H1 (cell line): Measurements from ENCODE around the gene COASY. TPM values are rescaled to one million over a fixed set of nuclear protein-coding genes. Genes with fewer than 3 reads are reported as not detected.

Experiments
- CTCF ChIA-PET: fragments of 300-600 bp; sonication (Branson Sonifier 250); formaldehyde crosslinking; loops from one replicate; lab custom pipeline; 2021; ENCODE audit not compliant: partially characterized antibody; lab: Charles Lee
- POLR2A ChIA-PET: fragments of 300-600 bp; sonication (Branson Sonifier 250); formaldehyde crosslinking; loops from one replicate; lab custom pipeline; 2021; ENCODE audit warnings: inconsistent platforms; ENCODE audit not compliant: partially characterized antibody; lab: Charles Lee
- DNase-seq, 2 experiments: peaks; one replicate each; pipeline versions ENCODE4 v3.0.0 to v3.0.0-alpha.2; 2010 to 2022; ENCODE audit warnings: low spot score in 2 of 2, low read depth in 1 of 2, mixed read lengths in 1 of 2
- FAIRE-seq: peaks from 2 replicates; lab custom pipeline; 2011; peaks lifted over from hg19 to GRCh38; lab: Jason Lieb, UNC
- H2AFZ ChIP-seq: 2 replicates; pipeline ENCODE4 v1.8.1; 2012; ENCODE audit warnings: low read length, inconsistent platforms
- H2AK5ac ChIP-seq: 2 replicates; pipeline ENCODE4 v1.6.1; 2013; ENCODE audit warnings: low read depth, low read length
- H2BK120ac ChIP-seq: replicated peaks from 2 replicates; pipeline ENCODE3; 2013; ENCODE audit warnings: low read depth, low read length, inconsistent platforms
- H2BK12ac ChIP-seq: 2 replicates; pipeline ENCODE4 v1.6.1; 2013; ENCODE audit warnings: low read depth, low read length
- H2BK15ac ChIP-seq: 2 replicates; pipeline ENCODE4 v1.6.1; 2013; ENCODE audit warnings: low read length
- H2BK20ac ChIP-seq: 2 replicates; pipeline ENCODE4 v1.6.1; 2013; ENCODE audit warnings: low read length
- H2BK5ac ChIP-seq: 2 replicates; pipeline ENCODE4 v1.6.1; 2013; ENCODE audit warnings: low read depth, low read length
- H3K14ac ChIP-seq: 2 replicates; pipeline ENCODE4 v1.6.1; 2013; ENCODE audit warnings: inconsistent platforms; ENCODE audit not compliant: insufficient read length
- H3K18ac ChIP-seq: 2 replicates; pipeline ENCODE4 v1.6.1; 2013; ENCODE audit warnings: low read length; ENCODE audit errors: extremely low read depth
- H3K23ac ChIP-seq: 2 replicates; pipeline ENCODE4 v1.6.1; 2013; ENCODE audit warnings: inconsistent platforms; ENCODE audit not compliant: insufficient read length
- H3K23me2 ChIP-seq: 2 replicates; pipeline ENCODE4 v1.6.1; 2013; ENCODE audit warnings: low read depth, low read length
- H3K27ac ChIP-seq: 2 replicates; pipeline ENCODE4 v1.6.1; 2011; ENCODE audit warnings: low read depth, low read length, inconsistent platforms
- H3K27me3 ChIP-seq, 4 experiments: replicated peaks in 1 of 4; 1 replicate in 1 of 4; 2 replicates in 3 of 4; pipeline versions ENCODE4 v1.6.1 to v1.8.1; 2011 to 2013; ENCODE audit warnings: low read length in 3 of 4, mild to moderate bottlenecking in 3 of 4, inconsistent platforms in 2 of 4, mixed read lengths in 2 of 4, moderate library complexity in 1 of 4; ENCODE audit not compliant: control insufficient read depth in 3 of 4, insufficient read depth in 3 of 4; ENCODE audit errors: extremely low read depth in 1 of 4
- H3K36me3 ChIP-seq, 4 experiments: 2 replicates each; pipeline versions ENCODE4 v1.6.1 to v1.8.1; 2011 to 2013; ENCODE audit warnings: mild to moderate bottlenecking in 4 of 4, low read length in 3 of 4, moderate library complexity in 2 of 4, control low read depth in 1 of 4, inconsistent platforms in 1 of 4; ENCODE audit not compliant: insufficient read depth in 4 of 4, control insufficient read depth in 2 of 4
- H3K4ac ChIP-seq: replicated peaks from 2 replicates; pipeline ENCODE3; 2013; ENCODE audit warnings: low read length, low read depth, mixed read lengths, inconsistent platforms; ENCODE audit not compliant: insufficient read length
- H3K4me1 ChIP-seq, 4 experiments: replicated peaks in 1 of 4; 1 replicate in 1 of 4; 2 replicates in 3 of 4; pipeline versions ENCODE4 v1.6.1 to v1.8.1; 2011 to 2013; ENCODE audit warnings: low read length in 3 of 4, inconsistent platforms in 2 of 4, mixed read lengths in 1 of 4; ENCODE audit not compliant: insufficient read depth in 4 of 4, control insufficient read depth in 3 of 4
- H3K4me2 ChIP-seq, 2 experiments: 2 replicates each; pipeline versions ENCODE4 v1.6.1 to v1.8.1; 2011 to 2013; ENCODE audit warnings: low read depth in 2 of 2, low read length in 2 of 2, control low read depth in 1 of 2, inconsistent platforms in 1 of 2, mild to moderate bottlenecking in 1 of 2; ENCODE audit not compliant: insufficient read depth in 1 of 2
- H3K4me3 ChIP-seq, 4 experiments: fragments of 200-600, 300-600 bp in 1 of 4; sonication (generic), shearing (Covaris generic), sonication (Bioruptor Twin) in 1 of 4; 2 replicates each; pipeline versions ENCODE4 v1.5.1 to v1.8.1; 2011 to 2016; ENCODE audit warnings: low read length in 4 of 4, low read depth in 3 of 4, control low read depth in 2 of 4, inconsistent platforms in 2 of 4, mild to moderate bottlenecking in 2 of 4, mixed read lengths in 1 of 4, moderate library complexity in 1 of 4; ENCODE audit not compliant: insufficient read depth in 2 of 4; ENCODE audit errors: extremely low read depth in 1 of 4
- H3K56ac ChIP-seq: replicated peaks from 2 replicates; pipeline ENCODE3; 2013; ENCODE audit warnings: low read depth, mild to moderate bottlenecking, mixed read lengths, low read length, inconsistent platforms; ENCODE audit not compliant: insufficient read length
- H3K79me1 ChIP-seq: 2 replicates; pipeline ENCODE4 v1.6.1; 2013; ENCODE audit warnings: low read depth, low read length, control low read depth
- H3K79me2 ChIP-seq, 2 experiments: 2 replicates each; pipeline versions ENCODE4 v1.6.1 to v1.8.1; 2012 to 2013; ENCODE audit warnings: low read length in 2 of 2, mild to moderate bottlenecking in 2 of 2, inconsistent platforms in 1 of 2; ENCODE audit not compliant: insufficient read depth in 2 of 2, control insufficient read depth in 1 of 2
- H3K9ac ChIP-seq, 4 experiments: replicated peaks in 1 of 4; 1 replicate in 1 of 4; 2 replicates in 3 of 4; pipeline versions ENCODE4 v1.6.1 to v1.8.1; 2011 to 2013; ENCODE audit warnings: low read depth in 3 of 4, low read length in 3 of 4, control low read depth in 2 of 4, mild to moderate bottlenecking in 2 of 4, moderate library complexity in 2 of 4, inconsistent platforms in 1 of 4; ENCODE audit errors: extremely low read depth in 1 of 4
- H3K9me3 ChIP-seq, 2 experiments: 2 replicates each; pipeline versions ENCODE4 v1.6.1 to v1.8.1; 2012 to 2013; ENCODE audit warnings: mild to moderate bottlenecking in 2 of 2, moderate library complexity in 2 of 2, control low read depth in 1 of 2, inconsistent platforms in 1 of 2, low read depth in 1 of 2, low read length in 1 of 2, mixed read lengths in 1 of 2; ENCODE audit not compliant: insufficient read depth in 2 of 2
- H4K20me1 ChIP-seq, 2 experiments: replicated peaks in 1 of 2; 2 replicates each; pipeline versions ENCODE3 to v1.8.1; 2011 to 2013; ENCODE audit warnings: inconsistent platforms in 2 of 2, low read length in 2 of 2, mild to moderate bottlenecking in 1 of 2; ENCODE audit not compliant: insufficient read depth in 2 of 2, control insufficient read depth in 1 of 2
- H4K5ac ChIP-seq: 2 replicates; pipeline ENCODE4 v1.6.1; 2013; ENCODE audit warnings: low read length, low read depth, mixed read lengths, inconsistent platforms; ENCODE audit not compliant: insufficient read length
- H4K8ac ChIP-seq: 2 replicates; pipeline ENCODE4 v1.8.0; 2013; ENCODE audit warnings: mild to moderate bottlenecking, moderate library complexity, low read length, inconsistent platforms; ENCODE audit not compliant: insufficient read depth; ENCODE audit errors: extremely low read depth
- H4K91ac ChIP-seq: replicated peaks from 2 replicates; pipeline ENCODE3; 2013; ENCODE audit warnings: low read length, mixed read lengths, inconsistent platforms; ENCODE audit not compliant: insufficient read length
- BRCA1 ChIP-seq: IDR thresholded peaks from 2 replicates; pipeline ENCODE4 v1.6.1; 2012; ENCODE audit warnings: low read depth, low read length, improper control_type of control experiment
- CHD1 ChIP-seq: IDR thresholded peaks from 2 replicates; pipeline ENCODE4 v1.6.1; 2012; ENCODE audit warnings: low read depth, low read length, improper control_type of control experiment
- HDAC2 ChIP-seq, 2 experiments: fragments of 300-600 bp in 1 of 2; sonication (generic) in 1 of 2; IDR thresholded peaks; 2 replicates each; pipeline ENCODE4 v1.6.1; 2011 to 2012; ENCODE audit warnings: low read depth in 2 of 2, low read length in 2 of 2, mild to moderate bottlenecking in 2 of 2, moderate library complexity in 2 of 2, borderline replicate concordance in 1 of 2, inconsistent platforms in 1 of 2
- JUN ChIP-seq: IDR thresholded peaks from 2 replicates; pipeline ENCODE4 v1.6.1; 2011; ENCODE audit warnings: low read depth, mild to moderate bottlenecking, improper control_type of control experiment, low read length
- RNF2 ChIP-seq: fragments of 200-900, 300-1000 bp; sonication (generic); IDR thresholded peaks from 2 replicates; pipeline ENCODE4 v1.7.1; 2016; ENCODE audit warnings: borderline replicate concordance, low read depth, mild to moderate bottlenecking, antibody characterized with exemption, low read length; ENCODE audit not compliant: poor library complexity, severe bottlenecking; ENCODE audit errors: missing control alignments
- SAP30 ChIP-seq: fragments of 300-600 bp; sonication (generic); IDR thresholded peaks from 2 replicates; pipeline ENCODE4 v1.7.1; 2012; ENCODE audit warnings: low read length, moderate library complexity, mild to moderate bottlenecking, inconsistent platforms; ENCODE audit not compliant: insufficient read depth, insufficient replicate concordance
- SIN3A ChIP-seq, 2 experiments: IDR thresholded peaks in 1 of 2; conservative IDR thresholded peaks in 1 of 2; 2 replicates each; pipeline ENCODE4 v1.6.1; 2011 to 2012; ENCODE audit warnings: low read length in 2 of 2, improper control_type of control experiment in 1 of 2, low read depth in 1 of 2, mild to moderate bottlenecking in 1 of 2
- TBP ChIP-seq: IDR thresholded peaks from 2 replicates; pipeline ENCODE4 v1.6.1; 2011; ENCODE audit warnings: low read depth, low read length, improper control_type of control experiment
- TCF12 ChIP-seq: IDR thresholded peaks from 2 replicates; pipeline ENCODE4 v1.6.1; 2011; ENCODE audit warnings: low read depth, mild to moderate bottlenecking, low read length
- WGBS, 2 experiments: shearing (Covaris generic) in 1 of 2; methylation state at CpG; one replicate each; pipeline versions ENCODE4 v1.1.6 to v1.1.7; 2013 to 2015; ENCODE audit warnings: low lambda C conversion rate in 2 of 2, mixed read lengths in 2 of 2, inconsistent platforms in 1 of 2, low coverage in 1 of 2, missing lambda C conversion rate in 1 of 2; ENCODE audit not compliant: insufficient replicate concordance in 2 of 2, insufficient coverage in 1 of 2, insufficient read length in 1 of 2; ENCODE audit errors: extremely low coverage in 1 of 2, missing lambda C conversion rate in 1 of 2; 5-methylcytosine and 5-hydroxymethylcytosine counted together
- polyA plus RNA-seq, 7 experiments: library from polyadenylated mRNA; depleted of rRNA in 3 of 7; stranded (reverse) in 5 of 7; unstranded in 2 of 7; fragments of >200 nt in 5 of 7; fragments of 200-250 nt in 2 of 7; gene quantifications; 1 replicate in 5 of 7; 2 replicates in 1 of 7; 4 replicates in 1 of 7; pipeline versions ENCODE4 v1.2.1 to v1.2.3, GENCODE V29; 2011 to 2013; ENCODE audit warnings: missing spikeins in 2 of 7, mixed read lengths in 2 of 7
- total RNA-seq: library from RNA; stranded (reverse); fragmentation: NEBNext Ultra II Directional; extraction: Animal tissue kit (Norgen Biotek cat#: 25700); gene quantifications from 2 replicates; pipeline ENCODE4 v1.2.1, GENCODE V29; 2021

The COASY gene
- total and polyA plus RNA-seq, 2 of the 8 experiments (the other 6 are each of a cell fraction or from before 2014, with no cell fraction given) = 64.5 to 100 TPM

GRCh38 chr17:42564815-42565522, 3.0 kb downstream of the COASY start:
- Histone ChIP-seq H3K79me1 (peaks cover 17% of the 10 kb centered on the region), H3K27ac (no peak overlapping the region), H3K36me3 (peaks cover 11 to 28% (median 24%) of the 10 kb centered on the region in 4 experiments), H2BK12ac (no peak overlapping the region), H2BK5ac (no peak overlapping the region), H3K23ac (no peak overlapping the region), H4K20me1 (peaks cover 0 to 1% of the 10 kb centered on the region in 2 experiments), H4K5ac (no peak overlapping the region), H3K56ac (no peak overlapping the region), H2AK5ac (no peak overlapping the region), H2BK20ac (no peak overlapping the region), H3K79me2 (peaks cover 9 to 22% of the 10 kb centered on the region in 2 experiments; a peak in 3 of 4 replicates), H3K27me3 (no peaks in the 10 kb centered on the region), H2AFZ (no peak overlapping the region), H3K9me3 (no peaks in the 10 kb centered on the region), H4K91ac (no peak overlapping the region), H3K9ac (no peak overlapping the region)
- POLR2A ChIA-PET = interaction anchor here (0.6 to 8.1 kb wide), 4 partner anchors 11 to 174 kb away, joined by 3 to 74 read pairs (median 9); partner anchors contain the start of genes HSD17B1 and PSMC3IP
- FAIRE-seq (no peak), DNase-seq (no peak)
- WGBS, 2 experiments = 92% methylated on average over 15 of the region's 15 CpGs; no CpG with 5 or more reads in 1 of the 2 experiments
- CTCF ChIA-PET = interaction anchor here (1.1 to 3.9 kb wide), 4 partner anchors 11 to 44 kb away, joined by 3 to 22 read pairs (median 10); partner anchors contain the start of genes HSD17B1 and PSMC3IP
- TF ChIP-seq JUN (no peak), CHD1 (no peak), HDAC2 (IDR thresholded peaks at IDR 0.05; ENCODE audit: borderline replicate concordance in 1 of 2, low read depth in 2 of 2, low read length in 2 of 2) (no peak), RNF2 (no peak), SIN3A (conservative IDR thresholded peaks at IDR 0.05 in 1 of 2, IDR thresholded peaks at IDR 0.05 in 1 of 2; ENCODE audit: low read depth in 1 of 2, low read length in 2 of 2) (no peak), BRCA1 (no peak), TBP (no peak), SAP30 (no peak), TCF12 (no peak)
- TF ChIP-seq, all 59 proteins: peak for 0
- no peak overlapping the region for H3K14ac ChIP-seq
- no peak overlapping the region for H2BK120ac ChIP-seq
- peaks cover 18% of the 10 kb centered on the region for H3K23me2 ChIP-seq
- no peak overlapping the region for H3K4ac ChIP-seq
- no peak overlapping the region for H3K18ac ChIP-seq
- peaks cover 0 to 21% (median 9%) of the 10 kb centered on the region in 4 experiments; a peak in 5 of 7 replicates for H3K4me1 ChIP-seq
- no peak overlapping the region for H4K8ac ChIP-seq
- no peak overlapping the region for H2BK15ac ChIP-seq
- H3K4me2 ChIP-seq = no peak overlapping the region
- no peak overlapping the region for H3K4me3 ChIP-seq
